IMR-90 (cell line): ENCODE measurements around the gene SMIM36. TPM values are rescaled to one million over a fixed set of nuclear protein-coding genes. Genes with fewer than 3 reads are reported as not detected.
A peak's percentile ranks its signal among the peaks of the same experiment; 100 is the strongest.

Source experiments
- ATAC-seq: fragments of 200-7000 bp; cut with Tn5 transposase; 2 replicates; pipeline ENCODE4 v1.9.1; 2020; ENCODE audit warnings: low read depth, mild to moderate bottlenecking, moderate library complexity
- BruUV-seq: library from RNA; stranded (reverse); fragments of 400-500 nt; replicated peaks from 2 replicates; lab custom pipeline; 2021; lab: Mats Ljungman, UMichigan
- CTCF ChIA-PET: fragments of 300-600 bp; formaldehyde crosslinking; extraction: SDS; loops from one replicate; lab custom pipeline; 2021; ENCODE audit warnings: antibody characterized with exemption; lab: Yijun Ruan, JAX
- POLR2A ChIA-PET: fragments of 300-600 bp; sonication (Branson Sonifier 250); formaldehyde crosslinking; loops from one replicate; lab custom pipeline; 2022; ENCODE audit warnings: antibody characterized with exemption; ENCODE audit not compliant: unreplicated experiment; lab: Charles Lee
- DNase-seq: peaks from one replicate; pipeline ENCODE4 v3.0.0; 2013
- H2AFZ ChIP-seq: replicated peaks from 2 replicates; pipeline ENCODE3; 2013; ENCODE audit warnings: low read length, mild to moderate bottlenecking; ENCODE audit not compliant: poor library complexity
- H2AK5ac ChIP-seq: 2 replicates; pipeline ENCODE4 v1.6.1; 2013; ENCODE audit warnings: low read depth, low read length, inconsistent platforms
- H2AK9ac ChIP-seq: replicated peaks from 2 replicates; pipeline ENCODE3; 2013; ENCODE audit warnings: mild to moderate bottlenecking, low read depth, low read length, moderate library complexity; ENCODE audit not compliant: poor library complexity
- H2BK120ac ChIP-seq: 2 replicates; pipeline ENCODE4 v1.6.1; 2013; ENCODE audit warnings: low read depth, low read length, inconsistent platforms
- H2BK15ac ChIP-seq: 3 replicates; pipeline ENCODE4 v1.6.1; 2013; ENCODE audit warnings: low read depth, low read length, inconsistent platforms
- H2BK20ac ChIP-seq: 2 replicates; pipeline ENCODE4 v1.6.1; 2013; ENCODE audit warnings: low read depth, mild to moderate bottlenecking, inconsistent platforms, low read length, moderate library complexity
- H2BK5ac ChIP-seq: 2 replicates; pipeline ENCODE4 v1.6.1; 2013; ENCODE audit warnings: mild to moderate bottlenecking, low read depth, low read length, inconsistent platforms; ENCODE audit not compliant: poor library complexity, severe bottlenecking
- H3K14ac ChIP-seq: replicated peaks from 2 replicates; pipeline ENCODE4 v1.6.1; 2013; ENCODE audit warnings: low read depth, low read length, inconsistent platforms
- H3K18ac ChIP-seq: 2 replicates; pipeline ENCODE4 v1.6.1; 2013; ENCODE audit warnings: low read depth, low read length, control low read depth
- H3K23ac ChIP-seq: 2 replicates; pipeline ENCODE4 v1.6.1; 2013; ENCODE audit warnings: low read depth, low read length, inconsistent platforms
- H3K27ac ChIP-seq: 2 replicates; pipeline ENCODE4 v1.5.1; 2013; ENCODE audit warnings: mild to moderate bottlenecking, control low read depth, low read length; ENCODE audit not compliant: insufficient read depth
- H3K27me3 ChIP-seq: 2 replicates; pipeline ENCODE4 v1.6.1; 2013; ENCODE audit warnings: low read length; ENCODE audit not compliant: control insufficient read depth, insufficient read depth
- H3K36me3 ChIP-seq: 2 replicates; pipeline ENCODE4 v1.6.1; 2013; ENCODE audit warnings: low read length, mixed read lengths; ENCODE audit not compliant: control insufficient read depth, insufficient read depth
- H3K4ac ChIP-seq: 2 replicates; pipeline ENCODE4 v1.6.1; 2013; ENCODE audit warnings: low read depth, low read length, inconsistent platforms
- H3K4me1 ChIP-seq: 2 replicates; pipeline ENCODE4 v1.6.1; 2013; ENCODE audit warnings: low read length, mixed read lengths; ENCODE audit not compliant: control insufficient read depth, insufficient read depth
- H3K4me2 ChIP-seq: 2 replicates; pipeline ENCODE4 v1.6.1; 2013; ENCODE audit warnings: low read depth, mild to moderate bottlenecking, control low read depth, low read length, moderate library complexity
- H3K4me3 ChIP-seq: 2 replicates; pipeline ENCODE4 v1.5.1; 2013; ENCODE audit warnings: low read depth, mild to moderate bottlenecking, control low read depth, low read length, moderate library complexity; ENCODE audit not compliant: insufficient read depth
- H3K56ac ChIP-seq: 2 replicates; pipeline ENCODE4 v1.6.1; 2013; ENCODE audit warnings: low read length, inconsistent platforms; ENCODE audit not compliant: insufficient read depth; ENCODE audit errors: extremely low read depth
- H3K79me1 ChIP-seq, 2 experiments: 2 replicates each; pipeline ENCODE4 v1.6.1; 2013; ENCODE audit warnings: low read length in 2 of 2, inconsistent platforms in 1 of 2, low read depth in 1 of 2
- H3K9ac ChIP-seq: 2 replicates; pipeline ENCODE4 v1.6.1; 2013; ENCODE audit warnings: low read depth, low read length, control low read depth
- H3K9me1 ChIP-seq: 2 replicates; pipeline ENCODE4 v1.6.1; 2013; ENCODE audit warnings: low read length, inconsistent platforms; ENCODE audit not compliant: insufficient read depth
- H3K9me3 ChIP-seq: 2 replicates; pipeline ENCODE4 v1.6.1; 2013; ENCODE audit warnings: low read length; ENCODE audit not compliant: control insufficient read depth, insufficient read depth
- H4K20me1 ChIP-seq: 2 replicates; pipeline ENCODE4 v1.6.1; 2013; ENCODE audit warnings: low read length, inconsistent platforms; ENCODE audit not compliant: insufficient read depth
- H4K5ac ChIP-seq: 2 replicates; pipeline ENCODE4 v1.6.1; 2013; ENCODE audit warnings: mild to moderate bottlenecking, low read depth, low read length, control low read depth
- H4K8ac ChIP-seq, 2 experiments: 2 replicates each; pipeline ENCODE4 v1.6.1; 2013; ENCODE audit warnings: low read depth in 2 of 2, low read length in 2 of 2, control low read depth in 1 of 2, inconsistent platforms in 1 of 2
- H4K91ac ChIP-seq: 2 replicates; pipeline ENCODE4 v1.6.1; 2013; ENCODE audit warnings: low read depth, low read length, inconsistent platforms; ENCODE audit not compliant: insufficient read depth
- BHLHE40 ChIP-seq: fragments of 150-350 bp; IDR thresholded peaks from 2 replicates; pipeline ENCODE4 v1.6.1; 2016; ENCODE audit warnings: mild to moderate bottlenecking, low read depth, low read length
- FOS ChIP-seq: fragments of 150-350 bp; IDR thresholded peaks from 2 replicates; pipeline ENCODE4 v1.6.1; 2016; ENCODE audit warnings: low read depth, low read length
- WGBS, 2 experiments: methylation state at CpG; one replicate each; pipeline versions ENCODE4 v1.1.5 to v1.1.7; 2013; ENCODE audit warnings: missing lambda C conversion rate in 2 of 2; ENCODE audit not compliant: insufficient read length in 1 of 2; ENCODE audit errors: extremely low coverage in 2 of 2; 5-methylcytosine and 5-hydroxymethylcytosine counted together
- dilution Hi-C: fragments of 300-500 bp; cut with HindIII; formaldehyde crosslinking; loops from one replicate; pipeline ENCODE4 v1.14.3; 2018; ENCODE audit warnings: low sequenced_read_pairs; ENCODE audit not compliant: unreplicated experiment
- in situ Hi-C: fragments of 300-500 bp; cut with MboI; formaldehyde crosslinking; loops from 3 replicates; pipeline ENCODE4 v1.14.3; 2019; ENCODE audit warnings: low sequenced_read_pairs, inconsistent platforms, mixed read lengths
- intact Hi-C: fragments of 100-400 bp; cut with micrococcal nuclease; formaldehyde crosslinking; loops from 2 replicates; pipeline ENCODE4 v1.10.0; 2022
- microRNA-seq, 2 experiments: library from miRNA; stranded (forward) in 1 of 2; unstranded in 1 of 2; fragments of 10-50 nt in 1 of 2; fragments of <30 nt in 1 of 2; gene quantifications in 1 of 2; microRNA quantifications in 1 of 2; one replicate each; pipeline versions ENCODE3 to v1.1.0; 2013 to 2020; ENCODE audit not compliant: insufficient read depth in 1 of 2, insufficient read length in 1 of 2, unreplicated experiment in 1 of 2
- polyA plus RNA-seq, 3 experiments: library from polyadenylated mRNA; depleted of rRNA; stranded (reverse); fragments of >200 nt; gene quantifications; 2 replicates each; pipeline ENCODE4 v1.2.3, GENCODE V29; 2012; ENCODE audit warnings: low replicate concordance in 1 of 3
- small RNA-seq, 5 experiments: library from RNA; depleted of rRNA; stranded (forward); fragments of <200 nt; gene quantifications; one replicate each; pipeline ENCODE3, GENCODE V24; 2012
- total RNA-seq: library from RNA; depleted of rRNA; stranded (reverse); fragments of >200 nt; gene quantifications from 2 replicates; pipeline ENCODE4 v1.2.3, GENCODE V29; 2012; rRNA removed

SMIM36 gene
- total and polyA plus RNA-seq, 2 of the 4 experiments (the other 2 are of a cell fraction): not detected

GRCh38 chr17:55402374-55402773 lies 108.9 kb downstream of the SMIM36 start:
- CTCF ChIA-PET: interaction anchor here (0.6 kb wide), 1 partner anchor 144 kb away, joined by 7 read pairs; no protein-coding TSS in a partner anchor
- Histone ChIP-seq H3K9me1 (no peaks in the 10 kb centered on the region), H2BK20ac (no peak overlapping the region), H3K4ac (no peak overlapping the region), H4K20me1 (no peaks in the 10 kb centered on the region), H3K79me1 (no peaks in the 10 kb centered on the region), H3K23ac (no peak overlapping the region), H3K9me3 (no peaks in the 10 kb centered on the region), H4K5ac (no peak overlapping the region), H4K8ac (no peak overlapping the region), H2BK120ac (no peak overlapping the region), H2BK5ac (no peak overlapping the region), H3K9ac (no peak overlapping the region), H3K4me1 (no peaks in the 10 kb centered on the region), H2AK9ac (no peak overlapping the region), H3K27ac (no peak overlapping the region), H2AK5ac (no peak overlapping the region), H3K27me3 (no peaks in the 10 kb centered on the region), H3K4me2 (no peak overlapping the region), H3K4me3 (no peak overlapping the region), H3K18ac (no peak overlapping the region), H3K36me3 (peaks cover 38% of the 10 kb centered on the region), H3K56ac (no peak overlapping the region), H4K91ac (no peak overlapping the region), H2AFZ (no peak overlapping the region), H2BK15ac (no peak overlapping the region), H3K14ac (no peak overlapping the region)
- WGBS, 2 experiments: no CpG with 5 or more reads among the region's 4 CpGs
- DNase-seq: peak; percentile 6
- BruUV-seq: no TSS peak
- dilution Hi-C loops: no loop called here
- TF ChIP-seq FOS: 0 out of 2 replicates have a peak, but pooled peaks have one; percentile 5
- TF ChIP-seq BHLHE40: no peak
- intact Hi-C loops: no loop called here
- in situ Hi-C loops: no loop called here
- POLR2A ChIA-PET: no interaction called here
- no peak for ATAC-seq

Small RNA genes within 50 kb of the gene (microRNA-seq; reads per million reads assigned to microRNA genes)
- gene RNU6-1249P (ENCODE audit: insufficient read depth, insufficient read length): not detected

Small RNA genes within 50 kb of the gene (small RNA-seq; reads per million reads assigned to genes)
- gene RNU6-1249P: 0 to 12.7 (median 0) reads per million in 5 experiments

Other genes starting within 250 kb of the SMIM36 start
- 0.18 TPM in 1 of 2 replicates, not detected in the other for gene HLF, start 246.5 kb downstream of the SMIM36 start, total RNA-seq
- not detected in 2 replicates for gene HLF, start 246.5 kb downstream of the SMIM36 start, polyA plus RNA-seq (2012; rRNA removed)
- 7.0 and 11.9 TPM in 2 replicates for gene MMD, start 89.6 kb downstream of the SMIM36 start, total RNA-seq
- gene MMD, start 89.6 kb downstream of the SMIM36 start, polyA plus RNA-seq (2012; rRNA removed): 5.7 and 6.3 TPM in 2 replicates
- gene TMEM100, start 211.4 kb upstream of the SMIM36 start, total RNA-seq: 0.28 and 0.36 TPM in 2 replicates
- gene TMEM100, start 211.4 kb upstream of the SMIM36 start, polyA plus RNA-seq (2012; rRNA removed): 0.16 and 0.21 TPM in 2 replicates
- gene PCTP, start 239.6 kb upstream of the SMIM36 start, total RNA-seq: 12.9 and 18.1 TPM in 2 replicates
- gene PCTP, start 239.6 kb upstream of the SMIM36 start, polyA plus RNA-seq (2012; rRNA removed): 10.5 and 11.6 TPM in 2 replicates